PFSK-1 (cell line): ENCODE data around the gene XYLT1.

Source experiments
- FOXP2 ChIP-seq: optimal IDR thresholded peaks from 2 replicates; pipeline ENCODE3; 2011; ENCODE audit warnings: borderline replicate concordance, control low read depth, inconsistent platforms; ENCODE audit not compliant: insufficient read depth; ENCODE audit errors: extremely low read length, extremely low read depth
- POLR2AphosphoS5 ChIP-seq: IDR thresholded peaks from 2 replicates; pipeline ENCODE4 v1.6.1; 2012; ENCODE audit warnings: low read depth, mild to moderate bottlenecking, control low read depth, low read length, moderate library complexity
- REST ChIP-seq, 2 experiments: IDR thresholded peaks; 2 replicates each; pipeline versions ENCODE4 v1.6.1 to v1.8.0; 2011 to 2012; ENCODE audit warnings: low read depth in 2 of 2, low read length in 2 of 2, control low read depth in 1 of 2, inconsistent platforms in 1 of 2, mild to moderate bottlenecking in 1 of 2, moderate library complexity in 1 of 2; ENCODE audit not compliant: insufficient read depth in 1 of 2
- SIN3A ChIP-seq: IDR thresholded peaks from 2 replicates; pipeline ENCODE4 v1.6.1; 2012; ENCODE audit warnings: mild to moderate bottlenecking, low read length, moderate library complexity, borderline replicate concordance; ENCODE audit not compliant: insufficient read depth
- TAF1 ChIP-seq: IDR thresholded peaks from 2 replicates; pipeline ENCODE4 v1.6.1; 2012; ENCODE audit warnings: low read length, control low read depth, borderline replicate concordance; ENCODE audit not compliant: insufficient read depth

XYLT1 gene

GRCh38 chr16:17331071-17331607 lies 139.6 kb downstream of the XYLT1 start:
- TF ChIP-seq FOXP2: no peak
- TF ChIP-seq REST (IDR thresholded peaks at IDR 0.05; ENCODE audit: insufficient read depth in 1 of 2, low read depth in 2 of 2, low read length in 2 of 2): no peak
- no peak for TF ChIP-seq TAF1
- TF ChIP-seq POLR2AphosphoS5: no peak
- TF ChIP-seq SIN3A: no peak

- TF ChIP-seq SIN3A (no peak), POLR2AphosphoS5 (no peak), TAF1 (no peak), FOXP2 (no peak), REST (IDR thresholded peaks at IDR 0.05; ENCODE audit: insufficient read depth in 1 of 2, low read depth in 2 of 2, low read length in 2 of 2) (no peak)
These were observed 140.7 kb downstream of the XYLT1 start for GRCh38 chr16:17330044-17330443.

GRCh38 chr16:17329391-17329790 lies 141.4 kb downstream of the XYLT1 start:
- TF ChIP-seq REST (IDR thresholded peaks at IDR 0.05; ENCODE audit: insufficient read depth in 1 of 2, low read depth in 2 of 2, low read length in 2 of 2) (no peak), POLR2AphosphoS5 (no peak), FOXP2 (no peak), SIN3A (no peak), TAF1 (no peak)

- TF ChIP-seq POLR2AphosphoS5: no peak
- no peak for TF ChIP-seq SIN3A
- no peak for TF ChIP-seq REST (IDR thresholded peaks at IDR 0.05; ENCODE audit: insufficient read depth in 1 of 2, low read depth in 2 of 2, low read length in 2 of 2)
- no peak for TF ChIP-seq TAF1
These were observed 141.8 kb downstream of the XYLT1 start for GRCh38 chr16:17328932-17329331.

- no peak for TF ChIP-seq POLR2AphosphoS5
- TF ChIP-seq FOXP2: no peak
- TF ChIP-seq REST (IDR thresholded peaks at IDR 0.05; ENCODE audit: insufficient read depth in 1 of 2, low read depth in 2 of 2, low read length in 2 of 2): no peak
- TF ChIP-seq SIN3A: no peak
- TF ChIP-seq TAF1: no peak
These were observed 143.0 kb downstream of the XYLT1 start for GRCh38 chr16:17327664-17328335.
